Right atrium auricular region (tissue), 2 donors: Measurements from ENCODE around the gene IL4I1. TPM values are rescaled to one million over a fixed set of nuclear protein-coding genes. Genes with fewer than 3 reads are reported as not detected.
"Not testable (repeated sequence)": the region's sequence is repeated elsewhere in the genome, so short reads cannot be mapped to it uniquely, and the experiment has no call there.

Source experiments
- DNase-seq: peaks from one replicate; pipeline ENCODE4 v3.0.0-alpha.2; 2019; ENCODE audit warnings: low spot score
- H3K27ac ChIP-seq, 2 donors: fragments of 200-600 bp; sonication (generic); 1 replicate in 1 of 2; 2 replicates in 1 of 2; pipeline ENCODE4 v1.5.1; 2016 to 2019
- H3K27me3 ChIP-seq, 2 donors: fragments of 200-600 bp; sonication (generic); one replicate each; pipeline versions ENCODE4 v1.5.1 to v1.6.0; 2017 to 2019
- H3K36me3 ChIP-seq: fragments of 200-600 bp; sonication (generic); one replicate; pipeline ENCODE4 v1.5.1; 2016
- H3K4me1 ChIP-seq, 2 donors: fragments of 200-600 bp; sonication (generic); one replicate each; pipeline versions ENCODE4 v1.5.1 to v1.6.0; 2017 to 2019
- H3K4me3 ChIP-seq, 2 donors: fragments of 200-600 bp; sonication (generic); 1 replicate in 1 of 2; 2 replicates in 1 of 2; pipeline ENCODE4 v1.5.1; 2017 to 2019; ENCODE audit warnings: mild to moderate bottlenecking in 1 of 2, moderate library complexity in 1 of 2
- H3K9me3 ChIP-seq, 2 donors: fragments of 200-600 bp; sonication (generic); one replicate each; pipeline ENCODE4 v1.5.1; 2019
- CTCF ChIP-seq, 2 donors: fragments of 200-600 bp; sonication (generic); IDR thresholded peaks; one replicate each; pipeline ENCODE4 v1.5.1; 2019; ENCODE audit warnings: antibody characterized with exemption in 2 of 2
- total RNA-seq, 2 donors: library from RNA; depleted of rRNA; stranded (reverse); fragments of >200 nt; gene quantifications; one replicate each; pipeline ENCODE4 v1.1.0, GENCODE V29; 2016

IL4I1 gene
- total RNA-seq, result under 1 TPM in 1 of 2 donors, not detected in 1; 0.43 TPM

GRCh38 chr19:49896863-49897621 is at the start of gene IL4I1:
Gene IL4I1, minus strand, starts transcription at chr19:49896887. Its CDS starts 727 bp downstream, at chr19:49896160.
- Histone ChIP-seq H3K4me1 (peaks cover 0 to 11% of the 10 kb centered on the region in 2 donors), H3K4me3 (no peak within 1 kb of the TSS), H3K27me3 (no peaks in the 10 kb centered on the region), H3K36me3 (no peaks in the 10 kb centered on the region), H3K9me3 (no peaks in the 10 kb centered on the region), H3K27ac (peak within 1 kb of the TSS; percentile 29 to 35)
- no peak for DNase-seq
- TF ChIP-seq CTCF (IDR thresholded peaks at IDR 0.05), result no peak

GRCh38 chr19:49946415-49946814 is 49.7 kb upstream of the IL4I1 start:
- no peak for TF ChIP-seq CTCF (IDR thresholded peaks at IDR 0.05)
- no peaks in the 10 kb centered on the region for H3K36me3 ChIP-seq
- no peaks in the 10 kb centered on the region for H3K9me3 ChIP-seq

GRCh38 chr19:49944567-49944966 is 47.9 kb upstream of the IL4I1 start:
- not testable (repeated sequence) for DNase-seq, H3K9me3 ChIP-seq, H3K27ac ChIP-seq

More at GRCh38 chr19:49946415-49946814, 49.7 kb upstream of the IL4I1 start:
- H3K4me1 ChIP-seq, result no peaks in the 10 kb centered on the region
- DNase-seq, result no peak
- no peak overlapping the region for H3K4me3 ChIP-seq
- H3K27me3 ChIP-seq, result no peaks in the 10 kb centered on the region
- no peak overlapping the region for H3K27ac ChIP-seq

GRCh38 chr19:49940482-49940791 is 43.8 kb upstream of the IL4I1 start:
- Histone ChIP-seq H3K4me3 (no peak overlapping the region), H3K36me3 (no peaks in the 10 kb centered on the region), H3K27ac (no peak overlapping the region), H3K27me3 (no peaks in the 10 kb centered on the region), H3K9me3 (no peaks in the 10 kb centered on the region), H3K4me1 (peaks cover 0 to 8% of the 10 kb centered on the region in 2 donors)
- DNase-seq, result no peak
- no peak for TF ChIP-seq CTCF (IDR thresholded peaks at IDR 0.05)

More at GRCh38 chr19:49944567-49944966, 47.9 kb upstream of the IL4I1 start:
- not testable (repeated sequence) for H3K4me1 ChIP-seq, H3K36me3 ChIP-seq, H3K4me3 ChIP-seq, H3K27me3 ChIP-seq

GRCh38 chr19:49939721-49940481 is 43.2 kb upstream of the IL4I1 start:
- Histone ChIP-seq H3K4me1 (peaks cover 0 to 8% of the 10 kb centered on the region in 2 donors), H3K27ac (no peak overlapping the region), H3K27me3 (no peaks in the 10 kb centered on the region), H3K9me3 (no peaks in the 10 kb centered on the region), H3K4me3 (no peak overlapping the region), H3K36me3 (no peaks in the 10 kb centered on the region)
- DNase-seq, result no peak
- no peak for TF ChIP-seq CTCF (IDR thresholded peaks at IDR 0.05)

GRCh38 chr19:49938662-49939061 is 42.0 kb upstream of the IL4I1 start:
- no peak for TF ChIP-seq CTCF (IDR thresholded peaks at IDR 0.05)
- Histone ChIP-seq H3K27ac (no peak overlapping the region), H3K4me3 (no peak overlapping the region), H3K9me3 (no peaks in the 10 kb centered on the region), H3K27me3 (no peaks in the 10 kb centered on the region), H3K4me1 (peaks cover 0 to 8% of the 10 kb centered on the region in 2 donors), H3K36me3 (no peaks in the 10 kb centered on the region)
- DNase-seq, result no peak
